ENCODE measurements around the gene ATP2A1. TPM values are rescaled to one million over a fixed set of nuclear protein-coding genes. Genes with fewer than 3 reads are reported as not detected.
A peak's percentile ranks its signal among the peaks of the same experiment; 100 is the strongest.

Gene ATP2A1
- total RNA-seq, 4 donors from 2014 or later, result 1.6 TPM; not detected in 3

- DNase-seq, result no peak
- Histone ChIP-seq H3K9me3 (no peaks in the 10 kb centered on the region), H3K27me3 (no peaks in the 10 kb centered on the region), H3K4me3 (no peak overlapping the region), H3K4me1 (no peaks in the 10 kb centered on the region), H3K36me3 (no peaks in the 10 kb centered on the region), H3K27ac (no peak overlapping the region)
- intact Hi-C loops (cut with DNase I; ENCODE audit: low total_unique reads), result no loop called here
- TF ChIP-seq, protein P1, sequence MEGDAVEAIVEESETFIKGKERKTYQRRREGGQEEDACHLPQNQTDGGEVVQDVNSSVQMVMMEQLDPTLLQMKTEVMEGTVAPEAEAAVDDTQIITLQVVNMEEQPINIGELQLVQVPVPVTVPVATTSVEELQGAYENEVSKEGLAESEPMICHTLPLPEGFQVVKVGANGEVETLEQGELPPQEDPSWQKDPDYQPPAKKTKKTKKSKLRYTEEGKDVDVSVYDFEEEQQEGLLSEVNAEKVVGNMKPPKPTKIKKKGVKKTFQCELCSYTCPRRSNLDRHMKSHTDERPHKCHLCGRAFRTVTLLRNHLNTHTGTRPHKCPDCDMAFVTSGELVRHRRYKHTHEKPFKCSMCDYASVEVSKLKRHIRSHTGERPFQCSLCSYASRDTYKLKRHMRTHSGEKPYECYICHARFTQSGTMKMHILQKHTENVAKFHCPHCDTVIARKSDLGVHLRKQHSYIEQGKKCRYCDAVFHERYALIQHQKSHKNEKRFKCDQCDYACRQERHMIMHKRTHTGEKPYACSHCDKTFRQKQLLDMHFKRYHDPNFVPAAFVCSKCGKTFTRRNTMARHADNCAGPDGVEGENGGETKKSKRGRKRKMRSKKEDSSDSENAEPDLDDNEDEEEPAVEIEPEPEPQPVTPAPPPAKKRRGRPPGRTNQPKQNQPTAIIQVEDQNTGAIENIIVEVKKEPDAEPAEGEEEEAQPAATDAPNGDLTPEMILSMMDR (IDR thresholded peaks at IDR 0.05), result no peak
- no peak for TF ChIP-seq POLR2A (IDR thresholded peaks at IDR 0.05)
Observed at GRCh38 chr16:28933171-28933570, 54.9 kb downstream of the ATP2A1 start.

- H3K36me3 ChIP-seq, result no peaks in the 10 kb centered on the region
- intact Hi-C loops (cut with DNase I; ENCODE audit: low total_unique reads), result no loop called here
- TF ChIP-seq, protein P1 (IDR thresholded peaks at IDR 0.05), result no peak
- no peaks in the 10 kb centered on the region for H3K9me3 ChIP-seq
- no peak for DNase-seq
- no peak overlapping the region for H3K4me3 ChIP-seq
- no peaks in the 10 kb centered on the region for H3K27me3 ChIP-seq
- no peak overlapping the region for H3K27ac ChIP-seq
- H3K4me1 ChIP-seq, result no peaks in the 10 kb centered on the region
Observed at GRCh38 chr16:28935346-28935745, 57.1 kb downstream of the ATP2A1 start.

GRCh38 chr16:28935924-28936783 lies 57.9 kb downstream of the ATP2A1 start:
- intact Hi-C loops (cut with DNase I; ENCODE audit: low total_unique reads), result no loop called here

DNA sequence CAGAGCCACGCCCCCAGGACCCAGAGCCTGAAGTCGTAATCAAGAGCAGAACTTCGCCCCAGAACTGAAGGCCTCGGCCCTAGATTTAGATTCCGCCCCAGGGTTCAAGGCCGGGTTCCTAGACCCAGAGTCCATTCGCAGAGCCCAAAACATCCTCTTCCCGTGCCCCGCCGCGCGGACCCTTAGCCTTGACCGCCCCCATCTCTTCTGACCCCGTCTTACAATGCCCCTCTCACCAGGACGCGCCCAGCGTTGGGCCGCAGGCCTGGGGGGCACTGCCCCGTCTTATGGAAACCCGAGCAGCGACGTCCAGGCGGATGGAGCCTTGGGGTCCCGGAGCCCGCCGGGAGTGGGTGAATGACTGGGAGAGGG lies 58.5 kb downstream of the ATP2A1 start:
- H3K4me3 ChIP-seq, result no peak overlapping the region
- intact Hi-C loops (cut with DNase I; ENCODE audit: low total_unique reads), result no loop called here
- no peak overlapping the region for H3K27ac ChIP-seq

More at GRCh38 chr16:28935924-28936783, 57.9 kb downstream of the ATP2A1 start:
- peak; percentile 57 to 72 for DNase-seq
- Histone ChIP-seq H3K9me3 (no peaks in the 10 kb centered on the region), H3K4me1 (no peaks in the 10 kb centered on the region), H3K36me3 (no peaks in the 10 kb centered on the region), H3K27ac (no peak overlapping the region), H3K27me3 (no peaks in the 10 kb centered on the region), H3K4me3 (no peak overlapping the region)
- TF ChIP-seq, protein P1 (IDR thresholded peaks at IDR 0.05), result no peak
- no peak for TF ChIP-seq POLR2A (IDR thresholded peaks at IDR 0.05)

More for the DNA sequence above, 58.5 kb downstream of the ATP2A1 start:
- Histone ChIP-seq H3K4me1 (no peaks in the 10 kb centered on the region), H3K27me3 (no peaks in the 10 kb centered on the region), H3K9me3 (no peaks in the 10 kb centered on the region), H3K36me3 (no peaks in the 10 kb centered on the region)
- no peak for TF ChIP-seq POLR2A (IDR thresholded peaks at IDR 0.05)
- TF ChIP-seq, protein P1 (IDR thresholded peaks at IDR 0.05), result no peak
- DNase-seq, result no peak

All from uterus (tissue), 4 donors.